SK-N-SH treated with all-trans-retinoic acid at 6 μM for 48 hours (cell line): ENCODE results near the gene TUBA4A.
A peak's percentile ranks its signal among the peaks of the same experiment; 100 is the strongest.

Experiments
- ATAC-seq: fragments of 200-7000 bp; cut with Tn5 transposase; 3 replicates; pipeline ENCODE4 v1.9.1; 2020; ENCODE audit warnings: mild to moderate bottlenecking, moderate library complexity
- BACH2 ChIP-seq: fragments of 250-450 bp; sonication (Bioruptor Pico); IDR thresholded peaks from 2 replicates; pipeline ENCODE4 v1.9.0; 2021; ENCODE audit warnings: mild to moderate bottlenecking, borderline replicate concordance
- CSDC2 ChIP-seq: fragments of 250-450 bp; sonication (Bioruptor Pico); IDR thresholded peaks from 2 replicates; pipeline ENCODE4 v1.5.0; 2020; ENCODE audit warnings: mild to moderate bottlenecking, moderate library complexity
- ESRRG ChIP-seq: fragments of 250-450 bp; sonication (Bioruptor Pico); IDR thresholded peaks from 2 replicates; pipeline ENCODE4 v1.6.1; 2021; ENCODE audit warnings: mild to moderate bottlenecking
- GLIS3 ChIP-seq: fragments of 250-450 bp; sonication (Bioruptor Pico); IDR thresholded peaks from 2 replicates; pipeline ENCODE4 v1.5.0; 2020; ENCODE audit warnings: mild to moderate bottlenecking, moderate library complexity
- ISL1 ChIP-seq: fragments of 250-450 bp; sonication (Bioruptor Pico); IDR thresholded peaks from 2 replicates; pipeline ENCODE4 v2.1.2; 2022; ENCODE audit warnings: mild to moderate bottlenecking, moderate library complexity
- OSR1 ChIP-seq: fragments of 250-450 bp; sonication (Bioruptor Pico); IDR thresholded peaks from 2 replicates; pipeline ENCODE4 v1.8.0; 2022; ENCODE audit warnings: moderate library complexity, mild to moderate bottlenecking, inconsistent platforms
- POU6F1 ChIP-seq: fragments of 250-450 bp; sonication (Bioruptor Pico); IDR thresholded peaks from 2 replicates; pipeline ENCODE4 v1.8.0; 2021; ENCODE audit warnings: low read depth, mild to moderate bottlenecking, moderate library complexity, borderline replicate concordance
- PPARA ChIP-seq: fragments of 250-450 bp; sonication (Bioruptor Pico); IDR thresholded peaks from 2 replicates; pipeline ENCODE4 v1.5.0; 2020; ENCODE audit warnings: mild to moderate bottlenecking, borderline replicate concordance
- RARB ChIP-seq: fragments of 250-450 bp; sonication (Bioruptor Pico); IDR thresholded peaks from 2 replicates; pipeline ENCODE4 v1.8.0; 2021; ENCODE audit warnings: mild to moderate bottlenecking, moderate library complexity
- SNAI2 ChIP-seq: fragments of 250-450 bp; sonication (Bioruptor Pico); IDR thresholded peaks from 2 replicates; pipeline ENCODE4 v1.5.0; 2020; ENCODE audit warnings: mild to moderate bottlenecking, moderate library complexity
- TOX ChIP-seq: fragments of 250-450 bp; sonication (Bioruptor Pico); IDR thresholded peaks from 2 replicates; pipeline ENCODE4 v1.8.0; 2021; ENCODE audit warnings: mild to moderate bottlenecking, moderate library complexity, borderline replicate concordance
- TSHZ2 ChIP-seq: fragments of 250-450 bp; sonication (Bioruptor Pico); IDR thresholded peaks from 2 replicates; pipeline ENCODE4 v1.5.0; 2020; ENCODE audit warnings: mild to moderate bottlenecking, moderate library complexity
- ZC3H10 ChIP-seq: fragments of 250-450 bp; sonication (Bioruptor Pico); IDR thresholded peaks from 2 replicates; pipeline ENCODE4 v1.5.1; 2021; ENCODE audit warnings: mild to moderate bottlenecking, moderate library complexity
- ZFP3 ChIP-seq: fragments of 250-450 bp; sonication (Bioruptor Pico); IDR thresholded peaks from 2 replicates; pipeline ENCODE4 v1.5.0; 2020; ENCODE audit warnings: mild to moderate bottlenecking, moderate library complexity
- ZNF70 ChIP-seq: fragments of 450-650 bp; formaldehyde crosslinking; IDR thresholded peaks from 2 replicates; pipeline ENCODE4 v1.5.0; 2020; ENCODE audit warnings: mild to moderate bottlenecking, moderate library complexity
- ZNF8 ChIP-seq: fragments of 450-650 bp; formaldehyde crosslinking; IDR thresholded peaks from 2 replicates; pipeline ENCODE4 v1.5.0; 2020; ENCODE audit warnings: mild to moderate bottlenecking, moderate library complexity
- TF ChIP-seq, protein P1 (sequence below): fragments of 250-450 bp; sonication (Bioruptor Pico); IDR thresholded peaks from 2 replicates; pipeline ENCODE4 v1.5.1; 2020; ENCODE audit warnings: low read depth, mild to moderate bottlenecking, moderate library complexity
- TF ChIP-seq, protein P2 (sequence below): fragments of 250-450 bp; sonication (Bioruptor Pico); IDR thresholded peaks from 2 replicates; pipeline ENCODE4 v1.8.0; 2020; ENCODE audit warnings: mild to moderate bottlenecking, moderate library complexity, borderline replicate concordance

The TUBA4A gene

GRCh38 chr2:219210196-219210885 lies 43.4 kb downstream of the TUBA4A start:
- TF ChIP-seq ZNF70 (CRISPR knock-in tag), result no peak
- ATAC-seq, result no peak

- no peak for ATAC-seq
- TF ChIP-seq BACH2 (CRISPR knock-in tag), result no peak
- TF ChIP-seq ZFP3 (CRISPR knock-in tag), result no peak
- no peak for TF ChIP-seq TOX (CRISPR knock-in tag)
- TF ChIP-seq ZNF8 (CRISPR knock-in tag), result no peak
- TF ChIP-seq ZNF70 (CRISPR knock-in tag), result no peak
- no peak for TF ChIP-seq POU6F1 (CRISPR knock-in tag)
- TF ChIP-seq, protein P1, sequence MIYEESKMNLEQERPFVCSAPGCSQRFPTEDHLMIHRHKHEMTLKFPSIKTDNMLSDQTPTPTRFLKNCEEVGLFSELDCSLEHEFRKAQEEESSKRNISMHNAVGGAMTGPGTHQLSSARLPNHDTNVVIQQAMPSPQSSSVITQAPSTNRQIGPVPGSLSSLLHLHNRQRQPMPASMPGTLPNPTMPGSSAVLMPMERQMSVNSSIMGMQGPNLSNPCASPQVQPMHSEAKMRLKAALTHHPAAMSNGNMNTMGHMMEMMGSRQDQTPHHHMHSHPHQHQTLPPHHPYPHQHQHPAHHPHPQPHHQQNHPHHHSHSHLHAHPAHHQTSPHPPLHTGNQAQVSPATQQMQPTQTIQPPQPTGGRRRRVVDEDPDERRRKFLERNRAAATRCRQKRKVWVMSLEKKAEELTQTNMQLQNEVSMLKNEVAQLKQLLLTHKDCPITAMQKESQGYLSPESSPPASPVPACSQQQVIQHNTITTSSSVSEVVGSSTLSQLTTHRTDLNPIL, result no peak
- TF ChIP-seq TSHZ2 (CRISPR knock-in tag), result no peak
- TF ChIP-seq ZC3H10, result no peak
- no peak for TF ChIP-seq SNAI2 (CRISPR knock-in tag)
- TF ChIP-seq GLIS3 (CRISPR knock-in tag), result no peak
- TF ChIP-seq OSR1 (CRISPR knock-in tag), result no peak
- no peak for TF ChIP-seq ISL1 (CRISPR knock-in tag)
- TF ChIP-seq RARB, result no peak
Observed at GRCh38 chr2:219209236-219210195, 44.2 kb downstream of the TUBA4A start.

DNA sequence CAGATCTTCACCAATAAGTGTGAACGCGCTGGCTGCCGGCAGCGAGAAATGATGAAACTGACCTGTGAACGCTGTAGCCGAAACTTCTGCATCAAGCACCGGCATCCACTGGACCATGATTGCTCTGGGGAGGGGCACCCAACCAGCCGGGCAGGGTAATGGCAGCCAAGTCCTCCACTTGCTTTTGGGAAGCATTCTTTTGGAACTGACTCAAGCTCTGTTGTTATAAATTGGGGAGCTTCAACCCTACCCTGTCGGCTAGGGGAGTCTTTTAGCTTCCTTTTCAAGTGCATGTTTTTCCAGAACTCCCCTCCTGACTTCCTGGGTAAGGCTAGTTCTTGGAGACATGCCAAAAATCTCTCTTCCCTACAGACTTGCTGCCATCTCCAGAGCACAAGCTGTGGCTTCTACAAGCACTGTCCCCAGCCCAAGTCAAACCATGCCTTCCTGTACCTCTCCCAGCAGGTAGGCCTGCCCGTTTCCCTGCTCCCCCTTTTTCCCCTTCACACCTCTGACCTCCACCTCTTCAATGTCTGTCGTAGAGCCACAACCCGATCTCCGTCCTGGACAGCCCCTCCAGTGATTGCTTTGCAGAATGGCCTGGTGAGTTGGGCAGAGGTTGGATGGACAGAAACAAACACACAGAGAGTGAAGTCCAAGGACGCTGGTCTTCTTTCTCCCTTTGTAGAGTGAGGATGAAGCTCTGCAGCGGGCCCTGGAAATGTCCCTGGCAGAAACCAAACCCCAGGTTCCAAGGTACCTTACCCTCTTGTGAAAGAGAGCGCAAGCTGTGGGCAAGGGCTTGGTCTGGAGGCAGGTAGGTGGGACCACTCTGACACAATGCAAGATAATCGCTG lies 45.6 kb downstream of the TUBA4A start:
- ATAC-seq, result no peak
- TF ChIP-seq CSDC2 (CRISPR knock-in tag) (no peak), ESRRG (CRISPR knock-in tag) (no peak)

DNA sequence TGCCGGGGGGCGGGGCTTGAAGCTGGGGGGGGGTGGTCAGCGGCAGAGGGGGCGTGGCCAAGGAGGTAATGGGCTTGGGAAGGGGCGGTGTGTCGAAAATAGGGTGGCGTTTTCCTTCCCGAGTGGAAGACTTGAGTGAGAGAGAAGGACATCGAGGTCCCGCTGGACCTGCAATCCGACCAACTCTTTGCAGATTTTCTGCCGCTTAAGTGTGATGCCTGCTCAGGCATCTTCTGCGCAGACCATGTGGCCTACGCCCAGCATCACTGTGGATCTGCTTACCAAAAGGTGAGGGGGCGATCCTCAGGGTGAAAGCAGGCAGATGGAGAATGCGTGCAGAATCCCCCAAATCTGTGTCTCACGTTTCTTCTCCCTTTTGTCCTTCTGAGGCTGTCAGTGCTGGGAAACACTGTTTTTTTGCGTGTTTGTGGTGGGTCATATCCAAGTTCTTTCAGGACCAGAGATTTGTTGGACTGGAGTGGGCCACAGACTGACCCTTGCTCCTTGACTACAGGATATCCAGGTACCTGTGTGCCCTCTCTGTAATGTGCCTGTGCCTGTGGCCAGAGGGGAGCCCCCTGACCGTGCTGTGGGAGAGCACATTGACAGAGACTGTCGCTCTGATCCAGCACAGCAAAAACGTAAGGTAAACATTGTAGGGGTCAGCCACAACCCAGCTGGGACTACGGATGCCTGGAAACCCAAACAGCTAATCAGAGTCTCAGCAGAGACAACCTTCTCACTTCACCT lies 46.4 kb downstream of the TUBA4A start:
- no peak for TF ChIP-seq TOX (CRISPR knock-in tag)
- no peak for TF ChIP-seq OSR1 (CRISPR knock-in tag)
- no peak for TF ChIP-seq TSHZ2 (CRISPR knock-in tag)
- TF ChIP-seq, protein P2, sequence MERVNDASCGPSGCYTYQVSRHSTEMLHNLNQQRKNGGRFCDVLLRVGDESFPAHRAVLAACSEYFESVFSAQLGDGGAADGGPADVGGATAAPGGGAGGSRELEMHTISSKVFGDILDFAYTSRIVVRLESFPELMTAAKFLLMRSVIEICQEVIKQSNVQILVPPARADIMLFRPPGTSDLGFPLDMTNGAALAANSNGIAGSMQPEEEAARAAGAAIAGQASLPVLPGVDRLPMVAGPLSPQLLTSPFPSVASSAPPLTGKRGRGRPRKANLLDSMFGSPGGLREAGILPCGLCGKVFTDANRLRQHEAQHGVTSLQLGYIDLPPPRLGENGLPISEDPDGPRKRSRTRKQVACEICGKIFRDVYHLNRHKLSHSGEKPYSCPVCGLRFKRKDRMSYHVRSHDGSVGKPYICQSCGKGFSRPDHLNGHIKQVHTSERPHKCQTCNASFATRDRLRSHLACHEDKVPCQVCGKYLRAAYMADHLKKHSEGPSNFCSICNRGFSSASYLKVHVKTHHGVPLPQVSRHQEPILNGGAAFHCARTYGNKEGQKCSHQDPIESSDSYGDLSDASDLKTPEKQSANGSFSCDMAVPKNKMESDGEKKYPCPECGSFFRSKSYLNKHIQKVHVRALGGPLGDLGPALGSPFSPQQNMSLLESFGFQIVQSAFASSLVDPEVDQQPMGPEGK (CRISPR knock-in tag), result no peak
- no peak for TF ChIP-seq GLIS3 (CRISPR knock-in tag)
- TF ChIP-seq, protein P1, result no peak
- no peak for TF ChIP-seq PPARA
- no peak for TF ChIP-seq SNAI2 (CRISPR knock-in tag)
- ATAC-seq, result peak; percentile 44
